Effector memory CD4-positive, alpha-beta T cell (primary cell): ENCODE measurements around the gene SLC26A6.

Experiments used
- DNase-seq, 3 donors: peaks; one replicate each; pipeline ENCODE4 v3.0.0-alpha.2; 2020
- H3K27ac ChIP-seq: 2 replicates; pipeline ENCODE4 v1.7.0; 2013; ENCODE audit warnings: mild to moderate bottlenecking, low read length, moderate library complexity; ENCODE audit not compliant: insufficient read depth, poor library complexity, severe bottlenecking
- H3K27me3 ChIP-seq: replicated peaks from 2 replicates; pipeline ENCODE4 v1.7.0; 2013; ENCODE audit warnings: mild to moderate bottlenecking, low read length; ENCODE audit not compliant: insufficient read depth, control insufficient read depth, poor library complexity, severe bottlenecking
- H3K36me3 ChIP-seq: 2 replicates; pipeline ENCODE4 v1.7.0; 2013; ENCODE audit warnings: mild to moderate bottlenecking, low read length, moderate library complexity; ENCODE audit not compliant: control insufficient read depth, insufficient read depth
- H3K4me1 ChIP-seq: 2 replicates; pipeline ENCODE4 v1.7.0; 2013; ENCODE audit warnings: low read length, mild to moderate bottlenecking; ENCODE audit not compliant: control insufficient read depth, insufficient read depth, poor library complexity, severe bottlenecking
- H3K4me3 ChIP-seq: 2 replicates; pipeline ENCODE4 v1.7.0; 2013; ENCODE audit warnings: low read length, low read depth, mild to moderate bottlenecking; ENCODE audit not compliant: insufficient read depth, poor library complexity, severe bottlenecking
- H3K9me3 ChIP-seq: 2 replicates; pipeline ENCODE4 v1.7.0; 2013; ENCODE audit warnings: mild to moderate bottlenecking, low read length, moderate library complexity; ENCODE audit not compliant: control insufficient read depth
- total RNA-seq, 3 donors: gene quantifications; one replicate each; lab custom pipeline; 2026; lab: John Stamatoyannopoulos, UW

SLC26A6 gene, protein sequence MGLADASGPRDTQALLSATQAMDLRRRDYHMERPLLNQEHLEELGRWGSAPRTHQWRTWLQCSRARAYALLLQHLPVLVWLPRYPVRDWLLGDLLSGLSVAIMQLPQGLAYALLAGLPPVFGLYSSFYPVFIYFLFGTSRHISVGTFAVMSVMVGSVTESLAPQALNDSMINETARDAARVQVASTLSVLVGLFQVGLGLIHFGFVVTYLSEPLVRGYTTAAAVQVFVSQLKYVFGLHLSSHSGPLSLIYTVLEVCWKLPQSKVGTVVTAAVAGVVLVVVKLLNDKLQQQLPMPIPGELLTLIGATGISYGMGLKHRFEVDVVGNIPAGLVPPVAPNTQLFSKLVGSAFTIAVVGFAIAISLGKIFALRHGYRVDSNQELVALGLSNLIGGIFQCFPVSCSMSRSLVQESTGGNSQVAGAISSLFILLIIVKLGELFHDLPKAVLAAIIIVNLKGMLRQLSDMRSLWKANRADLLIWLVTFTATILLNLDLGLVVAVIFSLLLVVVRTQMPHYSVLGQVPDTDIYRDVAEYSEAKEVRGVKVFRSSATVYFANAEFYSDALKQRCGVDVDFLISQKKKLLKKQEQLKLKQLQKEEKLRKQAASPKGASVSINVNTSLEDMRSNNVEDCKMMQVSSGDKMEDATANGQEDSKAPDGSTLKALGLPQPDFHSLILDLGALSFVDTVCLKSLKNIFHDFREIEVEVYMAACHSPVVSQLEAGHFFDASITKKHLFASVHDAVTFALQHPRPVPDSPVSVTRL
- 22.0 to 31.2 (median 29.9) reads per million in 3 donors for total RNA-seq

GRCh38 chr3:48635222-48636021 is at the start of gene SLC26A6:
TSS of gene SLC26A6 (minus strand) at chr3:48635461. CDS start at chr3:48635393, 68 bp downstream.
- DNase-seq: peak; percentile 83 to 91 (median 88)
- Histone ChIP-seq H3K36me3 (no peaks in the 10 kb centered on the region), H3K4me1 (peaks cover 7% of the 10 kb centered on the region)

DNA sequence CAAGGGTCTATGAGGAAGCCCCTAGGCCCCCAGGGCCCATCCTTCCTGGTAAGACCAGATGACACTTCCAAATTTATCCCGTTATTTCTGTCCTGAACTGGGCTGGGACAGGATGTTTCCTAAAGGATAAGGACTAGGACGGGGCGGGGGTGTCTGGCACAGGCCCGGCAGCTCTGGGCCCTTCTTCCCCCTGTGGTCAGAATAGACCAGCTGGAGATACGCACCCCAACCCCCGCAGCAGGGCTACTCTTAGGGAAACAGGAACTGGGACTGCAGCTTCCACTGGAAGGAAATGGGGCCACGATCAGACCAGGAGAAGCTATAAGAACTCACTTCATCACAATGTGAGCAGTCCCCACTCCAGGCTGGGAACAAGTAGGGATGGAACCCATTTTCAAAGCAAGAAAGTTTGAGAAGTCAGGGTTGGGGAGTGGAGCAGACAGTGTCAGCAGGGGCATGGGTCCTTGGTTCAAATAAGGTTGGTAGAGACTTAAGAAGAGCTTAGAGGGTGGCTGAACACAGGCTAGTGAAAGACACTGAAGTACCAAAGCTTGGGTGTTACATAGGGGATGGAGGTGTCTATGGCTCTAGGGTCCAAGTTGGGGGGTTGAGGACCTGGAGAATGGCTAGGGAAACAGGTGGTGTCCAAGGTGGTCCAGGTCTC is 49.4 kb upstream of the SLC26A6 start:
- peaks cover 13% of the 10 kb centered on the region for H3K4me1 ChIP-seq
- H3K9me3 ChIP-seq: no peaks in the 10 kb centered on the region
- peaks cover 47% of the 10 kb centered on the region for H3K36me3 ChIP-seq
- H3K27ac ChIP-seq: no peak overlapping the region
- H3K27me3 ChIP-seq: no peaks in the 10 kb centered on the region
- no peak for DNase-seq
- no peak overlapping the region for H3K4me3 ChIP-seq

More at GRCh38 chr3:48635222-48636021, at the start of gene SLC26A6:
- no peaks in the 10 kb centered on the region for H3K9me3 ChIP-seq
- H3K27me3 ChIP-seq: no peaks in the 10 kb centered on the region
- peak within 1 kb of the TSS; percentile 84 for H3K4me3 ChIP-seq
- H3K27ac ChIP-seq: peak within 1 kb of the TSS; percentile 59

GRCh38 chr3:48684054-48684349 is 48.7 kb upstream of the SLC26A6 start:
- H3K9me3 ChIP-seq: no peaks in the 10 kb centered on the region
- H3K36me3 ChIP-seq: peaks cover 47% of the 10 kb centered on the region
- no peak for DNase-seq
- no peak overlapping the region for H3K4me3 ChIP-seq
- no peaks in the 10 kb centered on the region for H3K27me3 ChIP-seq
- no peak overlapping the region for H3K27ac ChIP-seq
- H3K4me1 ChIP-seq: peaks cover 17% of the 10 kb centered on the region

- H3K36me3 ChIP-seq: peaks cover 37% of the 10 kb centered on the region
- H3K27me3 ChIP-seq: no peaks in the 10 kb centered on the region
- no peak overlapping the region for H3K4me3 ChIP-seq
- no peak for DNase-seq
- no peaks in the 10 kb centered on the region for H3K9me3 ChIP-seq
- peaks cover 17% of the 10 kb centered on the region for H3K4me1 ChIP-seq
- H3K27ac ChIP-seq: no peak overlapping the region
Observed at GRCh38 chr3:48682786-48683185, 47.5 kb upstream of the SLC26A6 start.

DNA sequence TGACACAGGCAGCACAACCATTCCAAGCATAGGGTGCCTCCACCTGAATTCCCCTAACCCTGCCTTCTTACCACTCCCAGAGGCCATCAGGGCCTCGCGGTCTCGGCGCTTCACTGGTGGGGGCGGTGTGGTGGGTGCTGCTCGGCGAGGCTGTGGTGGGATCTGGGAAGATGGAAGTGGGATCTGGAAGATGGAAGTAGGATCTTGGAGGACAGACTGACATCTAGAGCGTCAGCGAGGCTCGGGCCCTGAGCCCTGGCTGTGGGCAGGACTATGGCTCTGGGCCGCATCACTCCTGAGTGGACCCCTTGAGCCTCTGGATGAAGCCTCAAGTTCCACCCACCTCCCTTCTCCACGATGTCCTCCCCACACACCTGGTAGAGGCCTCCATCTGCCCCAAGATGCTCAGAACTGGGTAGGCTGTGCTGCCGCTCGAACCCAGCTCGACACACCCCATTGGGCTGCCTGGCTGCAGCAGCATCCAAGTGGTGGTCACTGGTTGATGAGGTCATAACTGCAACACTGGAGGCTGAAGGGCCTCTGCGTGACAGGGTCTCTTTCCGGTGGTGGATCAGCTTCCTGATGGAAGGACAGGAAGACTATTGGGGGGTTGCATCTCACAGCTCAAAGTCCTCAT is 46.8 kb upstream of the SLC26A6 start:
- no peak for DNase-seq
- H3K4me3 ChIP-seq: no peak overlapping the region
- peaks cover 17% of the 10 kb centered on the region for H3K4me1 ChIP-seq
- H3K36me3 ChIP-seq: peaks cover 30% of the 10 kb centered on the region
- no peaks in the 10 kb centered on the region for H3K27me3 ChIP-seq
- H3K9me3 ChIP-seq: no peaks in the 10 kb centered on the region
- no peak overlapping the region for H3K27ac ChIP-seq

DNA sequence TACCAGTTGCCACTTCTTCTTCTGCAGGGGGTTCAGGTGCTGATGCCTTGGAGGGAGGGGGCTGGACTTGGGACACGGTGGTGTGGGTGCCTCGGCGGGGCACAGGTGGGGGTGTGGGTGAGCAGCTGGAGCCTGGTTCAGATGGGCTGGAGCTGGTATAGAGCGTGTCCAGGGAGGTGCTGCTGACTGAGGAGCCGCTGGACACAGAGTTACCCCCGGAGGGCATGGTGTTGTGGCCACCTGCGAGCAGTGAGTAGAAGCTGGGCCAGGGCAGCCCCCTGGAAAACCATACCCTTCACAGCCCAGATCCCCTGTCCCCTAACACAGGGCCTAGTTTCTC is 46.2 kb upstream of the SLC26A6 start:
- DNase-seq: no peak
- Histone ChIP-seq H3K4me3 (no peak overlapping the region), H3K4me1 (peaks cover 16% of the 10 kb centered on the region), H3K27me3 (no peaks in the 10 kb centered on the region), H3K9me3 (no peaks in the 10 kb centered on the region), H3K27ac (no peak overlapping the region), H3K36me3 (peaks cover 29% of the 10 kb centered on the region)

DNA sequence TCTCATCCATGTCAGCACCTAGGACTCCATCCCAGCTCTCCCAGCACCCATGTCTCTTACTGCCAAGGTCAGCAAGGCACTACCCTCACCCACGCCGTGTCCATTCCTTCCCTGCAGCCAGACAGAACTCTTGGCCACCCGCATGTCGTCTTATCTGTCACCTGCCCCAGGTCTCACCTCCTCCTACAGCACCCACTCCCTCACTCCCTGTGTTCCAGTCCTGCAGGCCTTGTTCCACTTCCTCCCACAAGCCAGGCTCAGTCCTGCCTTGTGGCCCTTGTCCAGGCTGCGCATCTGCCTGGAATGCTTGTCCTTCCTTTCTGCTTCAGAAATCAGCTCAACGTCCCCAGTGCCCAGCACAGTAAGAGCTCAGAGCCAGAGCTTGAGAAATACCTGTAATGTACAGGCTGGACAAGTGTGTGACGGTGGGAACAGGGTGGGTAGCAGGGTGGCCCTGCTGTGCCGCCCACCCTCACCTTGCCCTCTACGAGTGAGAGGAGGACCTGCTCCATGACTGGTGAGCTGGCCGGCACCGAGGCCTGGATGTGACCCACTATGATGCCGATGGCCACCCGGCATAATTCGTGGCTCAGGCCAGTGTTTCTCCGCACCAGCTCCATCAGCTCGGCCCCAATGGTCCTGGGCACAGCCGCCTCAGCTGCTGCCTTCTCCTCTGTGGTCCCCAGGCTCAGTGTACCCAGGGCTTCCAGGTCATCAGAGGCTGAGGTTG is 45.7 kb upstream of the SLC26A6 start:
- no peak for DNase-seq
- Histone ChIP-seq H3K9me3 (no peaks in the 10 kb centered on the region), H3K27ac (no peak overlapping the region), H3K4me3 (no peak overlapping the region), H3K4me1 (peaks cover 11% of the 10 kb centered on the region), H3K36me3 (peaks cover 29% of the 10 kb centered on the region), H3K27me3 (no peaks in the 10 kb centered on the region)

GRCh38 chr3:48679411-48680391 is 44.4 kb upstream of the SLC26A6 start:
- H3K36me3 ChIP-seq: peaks cover 29% of the 10 kb centered on the region
- H3K4me3 ChIP-seq: no peak overlapping the region
- no peaks in the 10 kb centered on the region for H3K9me3 ChIP-seq
- no peaks in the 10 kb centered on the region for H3K27me3 ChIP-seq
- H3K4me1 ChIP-seq: peaks cover 9% of the 10 kb centered on the region
- H3K27ac ChIP-seq: no peak overlapping the region
- no peak for DNase-seq
